ENCODE results near the gene TBL1X.

The TBL1X gene

GRCh38 chrX:9681422-9681821, 216.6 kb downstream of the TBL1X start:
- H4K91ac ChIP-seq (ENCODE audit: low read depth, low read length, poor library complexity) = no peak overlapping the region
- no peak overlapping the region for H3K4me3 ChIP-seq (ENCODE audit: low read length in 2 of 2)
- no peak overlapping the region for H4K8ac ChIP-seq (ENCODE audit: low read depth, low read length)
- no peaks in the 10 kb centered on the region for H3K27me3 ChIP-seq (ENCODE audit: control insufficient read depth in 3 of 3, insufficient read depth in 3 of 3, low read depth in 1 of 3, low read length in 3 of 3)
- DNase-seq (ENCODE audit: low spot score) = no peak
- H2BK120ac ChIP-seq (ENCODE audit: low read depth, low read length) = no peak overlapping the region
- H3K9ac ChIP-seq (ENCODE audit: low read depth, low read length, poor library complexity) = peak overlapping the region; percentile 44
- no peak overlapping the region for H2BK5ac ChIP-seq (ENCODE audit: low read length)
- WGBS, 2 donors (ENCODE audit: extremely low coverage in 2 of 2, insufficient read length in 2 of 2, insufficient replicate concordance in 1 of 2) = no CpG with 5 or more reads among the region's 4 CpGs
- H3K4me1 ChIP-seq (ENCODE audit: control insufficient read depth in 2 of 2, insufficient read depth in 1 of 2, low read depth in 1 of 2, low read length in 2 of 2) = no peaks in the 10 kb centered on the region
- no peak overlapping the region for H3K23ac ChIP-seq (ENCODE audit: low read depth, low read length, poor library complexity)
- H2AFZ ChIP-seq (ENCODE audit: low read length) = no peak overlapping the region
- no peaks in the 10 kb centered on the region for H3K9me3 ChIP-seq (replicated peaks in 1 of 2; ENCODE audit: control insufficient read depth in 2 of 2, insufficient read depth in 1 of 2, low read depth in 1 of 2, low read length in 2 of 2)
- H3K14ac ChIP-seq (ENCODE audit: low read length) = no peak overlapping the region
- H3K4me2 ChIP-seq (ENCODE audit: insufficient read depth, low read length, poor library complexity, severe bottlenecking) = no peak overlapping the region
- H3K27ac ChIP-seq (replicated peaks; ENCODE audit: low read length) = no peak overlapping the region
- no peak overlapping the region for H3K18ac ChIP-seq (ENCODE audit: low read length)
- H2BK12ac ChIP-seq (ENCODE audit: low read length) = no peak overlapping the region
- no peak overlapping the region for H2AK5ac ChIP-seq (ENCODE audit: low read depth, low read length)
- peaks cover 4 to 20% of the 10 kb centered on the region in 2 donors for H3K36me3 ChIP-seq (replicated peaks in 1 of 2; ENCODE audit: control insufficient read depth in 2 of 2, insufficient read depth in 2 of 2, low read length in 2 of 2)
- H2BK15ac ChIP-seq (ENCODE audit: low read length) = no peak overlapping the region
- no peak overlapping the region for H3K4ac ChIP-seq (ENCODE audit: low read length)
- H3K79me1 ChIP-seq (ENCODE audit: low read depth, low read length) = no peaks in the 10 kb centered on the region

- Histone ChIP-seq H3K14ac (ENCODE audit: low read length) (no peak overlapping the region), H3K18ac (ENCODE audit: low read length) (no peak overlapping the region), H3K27me3 (ENCODE audit: control insufficient read depth in 3 of 3, insufficient read depth in 3 of 3, low read depth in 1 of 3, low read length in 3 of 3) (no peaks in the 10 kb centered on the region), H3K9ac (ENCODE audit: low read depth, low read length, poor library complexity) (no peak overlapping the region), H3K23ac (ENCODE audit: low read depth, low read length, poor library complexity) (no peak overlapping the region), H3K36me3 (replicated peaks in 1 of 2; ENCODE audit: control insufficient read depth in 2 of 2, insufficient read depth in 2 of 2, low read length in 2 of 2) (peaks cover 4 to 24% of the 10 kb centered on the region in 2 donors), H3K4me3 (ENCODE audit: low read length in 2 of 2) (no peak overlapping the region), H2BK5ac (ENCODE audit: low read length) (no peak overlapping the region), H2AFZ (ENCODE audit: low read length) (no peak overlapping the region), H4K91ac (ENCODE audit: low read depth, low read length, poor library complexity) (no peak overlapping the region), H3K4ac (ENCODE audit: low read length) (no peak overlapping the region), H2BK15ac (ENCODE audit: low read length) (no peak overlapping the region), H3K4me1 (ENCODE audit: control insufficient read depth in 2 of 2, insufficient read depth in 1 of 2, low read depth in 1 of 2, low read length in 2 of 2) (no peaks in the 10 kb centered on the region), H2BK12ac (ENCODE audit: low read length) (no peak overlapping the region), H3K79me1 (ENCODE audit: low read depth, low read length) (no peaks in the 10 kb centered on the region), H3K27ac (replicated peaks; ENCODE audit: low read length) (no peak overlapping the region), H3K4me2 (ENCODE audit: insufficient read depth, low read length, poor library complexity, severe bottlenecking) (no peak overlapping the region), H4K8ac (ENCODE audit: low read depth, low read length) (no peak overlapping the region), H2BK120ac (ENCODE audit: low read depth, low read length) (no peak overlapping the region), H3K9me3 (replicated peaks in 1 of 2; ENCODE audit: control insufficient read depth in 2 of 2, insufficient read depth in 1 of 2, low read depth in 1 of 2, low read length in 2 of 2) (no peaks in the 10 kb centered on the region), H2AK5ac (ENCODE audit: low read depth, low read length) (no peak overlapping the region)
- DNase-seq (ENCODE audit: low spot score) = no peak
- WGBS, 2 donors (ENCODE audit: extremely low coverage in 2 of 2, insufficient read length in 2 of 2, insufficient replicate concordance in 1 of 2) = no CpG with 5 or more reads among the region's 10 CpGs
These were observed 217.6 kb downstream of the TBL1X start for GRCh38 chrX:9682456-9682855.

- Histone ChIP-seq H4K91ac (ENCODE audit: low read depth, low read length, poor library complexity) (no peak overlapping the region), H3K9ac (ENCODE audit: low read depth, low read length, poor library complexity) (no peak overlapping the region), H2BK15ac (ENCODE audit: low read length) (no peak overlapping the region), H3K23ac (ENCODE audit: low read depth, low read length, poor library complexity) (no peak overlapping the region), H2AFZ (ENCODE audit: low read length) (no peak overlapping the region), H3K36me3 (replicated peaks in 1 of 2; ENCODE audit: control insufficient read depth in 2 of 2, insufficient read depth in 2 of 2, low read length in 2 of 2) (peaks cover 4 to 24% of the 10 kb centered on the region in 2 donors), H2BK12ac (ENCODE audit: low read length) (no peak overlapping the region), H2AK5ac (ENCODE audit: low read depth, low read length) (no peak overlapping the region), H3K9me3 (replicated peaks in 1 of 2; ENCODE audit: control insufficient read depth in 2 of 2, insufficient read depth in 1 of 2, low read depth in 1 of 2, low read length in 2 of 2) (no peaks in the 10 kb centered on the region), H3K14ac (ENCODE audit: low read length) (no peak overlapping the region), H3K4me1 (ENCODE audit: control insufficient read depth in 2 of 2, insufficient read depth in 1 of 2, low read depth in 1 of 2, low read length in 2 of 2) (no peaks in the 10 kb centered on the region), H3K27me3 (ENCODE audit: control insufficient read depth in 3 of 3, insufficient read depth in 3 of 3, low read depth in 1 of 3, low read length in 3 of 3) (no peaks in the 10 kb centered on the region), H3K4me3 (ENCODE audit: low read length in 2 of 2) (no peak overlapping the region), H3K18ac (ENCODE audit: low read length) (no peak overlapping the region), H3K79me1 (ENCODE audit: low read depth, low read length) (no peaks in the 10 kb centered on the region), H3K4ac (ENCODE audit: low read length) (no peak overlapping the region), H4K8ac (ENCODE audit: low read depth, low read length) (no peak overlapping the region), H3K4me2 (ENCODE audit: insufficient read depth, low read length, poor library complexity, severe bottlenecking) (no peak overlapping the region), H3K27ac (replicated peaks; ENCODE audit: low read length) (no peak overlapping the region), H2BK120ac (ENCODE audit: low read depth, low read length) (no peak overlapping the region), H2BK5ac (ENCODE audit: low read length) (no peak overlapping the region)
- WGBS, 2 donors (ENCODE audit: extremely low coverage in 2 of 2, insufficient read length in 2 of 2, insufficient replicate concordance in 1 of 2) = no CpG with 5 or more reads among the region's 6 CpGs
- no peak for DNase-seq (ENCODE audit: low spot score)
These were observed 218.0 kb downstream of the TBL1X start for GRCh38 chrX:9682861-9683260.

DNA sequence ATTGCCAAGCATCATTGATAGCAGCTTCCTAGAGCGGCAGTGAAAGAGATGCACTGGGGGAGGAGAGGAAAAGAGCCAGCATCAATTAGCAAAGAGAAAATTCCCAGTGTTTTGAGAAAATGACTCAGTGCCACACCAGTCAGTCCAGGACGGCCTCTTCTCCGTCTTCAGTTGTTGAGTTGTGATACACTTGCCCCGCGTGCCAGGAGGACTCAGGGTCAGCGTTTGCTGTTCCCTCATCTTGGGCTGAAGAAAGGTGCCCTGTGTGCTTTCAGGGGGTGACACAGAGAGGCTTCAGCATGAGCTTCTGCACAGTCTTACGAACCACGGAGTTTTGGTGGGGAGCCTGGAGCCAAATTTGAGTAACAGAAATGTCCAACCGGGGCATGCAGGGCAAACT, 218.5 kb downstream of the TBL1X start:
- H3K9me3 ChIP-seq (replicated peaks in 1 of 2; ENCODE audit: control insufficient read depth in 2 of 2, insufficient read depth in 1 of 2, low read depth in 1 of 2, low read length in 2 of 2) = no peaks in the 10 kb centered on the region
- H3K4me2 ChIP-seq (ENCODE audit: insufficient read depth, low read length, poor library complexity, severe bottlenecking) = no peak overlapping the region
- H4K8ac ChIP-seq (ENCODE audit: low read depth, low read length) = no peak overlapping the region
- no peak overlapping the region for H3K14ac ChIP-seq (ENCODE audit: low read length)
- H3K9ac ChIP-seq (ENCODE audit: low read depth, low read length, poor library complexity) = no peak overlapping the region
- no peak overlapping the region for H2BK12ac ChIP-seq (ENCODE audit: low read length)
- H2BK15ac ChIP-seq (ENCODE audit: low read length) = no peak overlapping the region
- no peak overlapping the region for H3K4me3 ChIP-seq (ENCODE audit: low read length in 2 of 2)
- no CpG with 5 or more reads among the region's 9 CpGs for WGBS, 2 donors (ENCODE audit: extremely low coverage in 2 of 2, insufficient read length in 2 of 2, insufficient replicate concordance in 1 of 2)
- no peak for DNase-seq (ENCODE audit: low spot score)
- no peak overlapping the region for H3K27ac ChIP-seq (replicated peaks; ENCODE audit: low read length)
- no peaks in the 10 kb centered on the region for H3K27me3 ChIP-seq (ENCODE audit: control insufficient read depth in 3 of 3, insufficient read depth in 3 of 3, low read depth in 1 of 3, low read length in 3 of 3)
- H2AFZ ChIP-seq (ENCODE audit: low read length) = no peak overlapping the region
- H3K18ac ChIP-seq (ENCODE audit: low read length) = no peak overlapping the region
- H2BK5ac ChIP-seq (ENCODE audit: low read length) = no peak overlapping the region
- H3K4ac ChIP-seq (ENCODE audit: low read length) = no peak overlapping the region
- no peak overlapping the region for H2BK120ac ChIP-seq (ENCODE audit: low read depth, low read length)
- no peak overlapping the region for H2AK5ac ChIP-seq (ENCODE audit: low read depth, low read length)
- H3K79me1 ChIP-seq (ENCODE audit: low read depth, low read length) = no peaks in the 10 kb centered on the region
- H3K4me1 ChIP-seq (ENCODE audit: control insufficient read depth in 2 of 2, insufficient read depth in 1 of 2, low read depth in 1 of 2, low read length in 2 of 2) = no peaks in the 10 kb centered on the region
- H3K23ac ChIP-seq (ENCODE audit: low read depth, low read length, poor library complexity) = no peak overlapping the region
- no peak overlapping the region for H4K91ac ChIP-seq (ENCODE audit: low read depth, low read length, poor library complexity)
- peaks cover 4 to 24% of the 10 kb centered on the region in 2 donors for H3K36me3 ChIP-seq (replicated peaks in 1 of 2; ENCODE audit: control insufficient read depth in 2 of 2, insufficient read depth in 2 of 2, low read length in 2 of 2)

All from neuronal stem cell (in vitro differentiated cells).